ENCODE data around the gene FAM25G. TPM values are rescaled to one million over a fixed set of nuclear protein-coding genes. Genes with fewer than 3 reads are reported as not detected.

FAM25G gene
- total RNA-seq, 1 experiment from 2014 or later: not detected

GRCh38 chr10:47438857-47439474 is 52.5 kb downstream of the FAM25G start:
- Mint-ChIP-seq H3K27me3 (ENCODE audit: low read depth) (no peaks in the 10 kb centered on the region), H3K36me3 (no peaks in the 10 kb centered on the region), H3K4me3 (no peak overlapping the region), H3K9me3 (peaks cover 9% of the 10 kb centered on the region), H3K27ac (no peak overlapping the region), H3K4me1 (no peaks in the 10 kb centered on the region)
- POLR2A ChIA-PET: no interaction called here
- DNase-seq (ENCODE audit: low spot score) (peak; percentile 57), ATAC-seq (peak; percentile 99)
- TF ChIP-seq NFATC4 (CRISPR knock-in tag; IDR thresholded peaks at IDR 0.05): no peak
- TF ChIP-seq ZNF219 (CRISPR knock-in tag; IDR thresholded peaks at IDR 0.05; ENCODE audit: borderline replicate concordance): no peak
- TF ChIP-seq CREM (CRISPR knock-in tag; IDR thresholded peaks at IDR 0.05): no peak
- no peak for TF ChIP-seq ELF4 (CRISPR knock-in tag; IDR thresholded peaks at IDR 0.05; ENCODE audit: low read depth)
- TF ChIP-seq EMX1 (CRISPR knock-in tag; IDR thresholded peaks at IDR 0.05): no peak
- no peak for TF ChIP-seq ATF1 (CRISPR knock-in tag; IDR thresholded peaks at IDR 0.05)
- TF ChIP-seq ZNF121 (CRISPR knock-in tag; IDR thresholded peaks at IDR 0.05): no peak
- no peak for TF ChIP-seq ZNF281 (CRISPR knock-in tag; IDR thresholded peaks at IDR 0.05)
- TF ChIP-seq, protein P1, sequence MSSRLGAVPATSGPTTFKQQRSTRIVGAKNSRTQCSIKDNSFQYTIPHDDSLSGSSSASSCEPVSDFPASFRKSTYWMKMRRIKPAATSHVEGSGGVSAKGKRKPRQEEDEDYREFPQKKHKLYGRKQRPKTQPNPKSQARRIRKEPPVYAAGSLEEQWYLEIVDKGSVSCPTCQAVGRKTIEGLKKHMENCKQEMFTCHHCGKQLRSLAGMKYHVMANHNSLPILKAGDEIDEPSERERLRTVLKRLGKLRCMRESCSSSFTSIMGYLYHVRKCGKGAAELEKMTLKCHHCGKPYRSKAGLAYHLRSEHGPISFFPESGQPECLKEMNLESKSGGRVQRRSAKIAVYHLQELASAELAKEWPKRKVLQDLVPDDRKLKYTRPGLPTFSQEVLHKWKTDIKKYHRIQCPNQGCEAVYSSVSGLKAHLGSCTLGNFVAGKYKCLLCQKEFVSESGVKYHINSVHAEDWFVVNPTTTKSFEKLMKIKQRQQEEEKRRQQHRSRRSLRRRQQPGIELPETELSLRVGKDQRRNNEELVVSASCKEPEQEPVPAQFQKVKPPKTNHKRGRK (CRISPR knock-in tag; IDR thresholded peaks at IDR 0.05; ENCODE audit: borderline replicate concordance): no peak
- CTCF ChIA-PET: interaction anchor here (0.7 to 1.5 kb wide), 2 partner anchors 34 to 98 kb away, joined by 3 to 4 read pairs; no protein-coding TSS in a partner anchor

Other genes with a start within 250 kb of the FAM25G start
- 0.09 to 0.24 TPM (median 0.18 TPM) in 3 replicates for gene GDF10, start 191.5 kb downstream of the FAM25G start, total RNA-seq (2021)
- gene GDF2, start 169.2 kb downstream of the FAM25G start, total RNA-seq (2021): not detected in 3 replicates
- gene RBP3, start 143.3 kb downstream of the FAM25G start, total RNA-seq (2021): not detected in 3 replicates
- 7.1 to 8.7 TPM (median 8.0 TPM) in 3 replicates for gene ZNF488, start 107.4 kb downstream of the FAM25G start, total RNA-seq (2021)
- gene ANXA8, start 7.6 kb downstream of the FAM25G start, total RNA-seq (2021): 0.18 to 0.20 TPM in 2 of 3 replicates, not detected in the other
- 8.4 to 14.2 TPM (median 12.9 TPM) in 3 replicates for gene AGAP9, start 31.9 kb upstream of the FAM25G start, total RNA-seq (2021)

Data from WTC11 (cell line).